ENCODE data around the gene RPP30.
A peak's percentile ranks its signal among the peaks of the same experiment; 100 is the strongest.

RPP30 gene

DNA sequence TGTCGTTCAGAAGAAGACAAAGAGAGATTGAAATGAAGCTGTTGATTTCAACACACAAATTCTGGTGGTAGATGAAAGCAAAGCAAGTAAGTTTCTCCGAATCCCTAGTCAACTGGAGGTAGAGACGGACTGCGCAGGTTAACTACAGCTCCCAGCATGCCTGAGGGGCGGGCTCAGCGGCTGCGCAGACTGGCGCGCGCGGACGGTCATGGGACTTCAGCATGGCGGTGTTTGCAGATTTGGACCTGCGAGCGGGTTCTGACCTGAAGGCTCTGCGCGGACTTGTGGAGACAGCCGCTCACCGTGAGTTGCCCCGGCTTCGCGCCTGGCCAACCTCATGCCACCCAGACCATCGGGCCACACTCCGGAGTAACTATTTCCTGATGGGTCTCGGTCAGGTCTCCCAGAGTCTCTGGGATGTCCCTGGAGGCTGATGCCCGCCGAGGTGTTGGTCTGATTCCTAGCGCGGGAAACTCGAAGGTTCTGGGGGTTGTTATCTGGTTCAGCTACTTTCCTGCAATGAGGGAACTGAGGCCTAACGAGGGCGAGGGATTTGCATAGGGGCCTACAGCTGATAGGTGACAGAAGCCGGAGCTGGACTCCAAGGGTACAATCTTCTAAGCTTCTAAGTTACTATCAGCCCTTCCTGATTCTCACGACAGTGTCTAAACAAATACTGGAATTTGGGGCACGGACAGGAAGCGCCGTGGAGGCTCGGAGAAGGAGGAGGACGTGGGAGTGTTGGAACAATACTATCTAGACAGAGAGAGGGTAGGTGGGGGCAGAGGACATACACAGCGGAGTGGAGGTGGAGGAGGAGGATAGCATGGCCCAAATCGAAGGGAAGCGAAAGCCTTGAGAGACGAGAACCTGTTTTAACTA is at the start of gene RPP30:
RPP30 (plus strand) TSS at position 209 of the 882 bp plus-strand sequence; CDS start at position 222, 13 bp downstream.
- peak; percentile 65 for DNase-seq (ENCODE audit: low read depth)

DNA sequence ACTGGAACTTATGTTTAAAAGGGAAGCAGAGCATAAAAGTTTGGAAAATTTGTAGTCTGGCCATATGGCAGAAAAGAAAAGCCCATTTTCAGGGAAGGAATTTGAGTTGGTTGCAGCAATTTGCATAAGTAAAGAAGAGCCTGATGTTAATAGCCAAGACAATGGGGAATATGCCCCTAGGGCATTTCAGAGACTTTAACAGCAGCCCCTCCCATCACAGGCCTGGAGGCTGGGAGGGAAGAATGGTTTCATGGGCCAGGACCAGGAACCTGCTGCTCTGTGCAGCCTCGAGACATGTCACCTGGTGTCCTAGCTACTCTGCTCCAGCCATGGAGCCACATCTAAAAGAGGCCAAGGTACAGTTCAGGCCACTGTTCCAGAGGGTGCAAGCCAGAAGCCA is 49.3 kb upstream of the RPP30 start:
- no peak for DNase-seq (ENCODE audit: low read depth)

- DNase-seq (ENCODE audit: low read depth), result no peak
These were observed 39.7 kb upstream of the RPP30 start for GRCh38 chr10:90832111-90832510.

- no peak for DNase-seq (ENCODE audit: low read depth)
These were observed 37.4 kb upstream of the RPP30 start for GRCh38 chr10:90834326-90834725.

DNA sequence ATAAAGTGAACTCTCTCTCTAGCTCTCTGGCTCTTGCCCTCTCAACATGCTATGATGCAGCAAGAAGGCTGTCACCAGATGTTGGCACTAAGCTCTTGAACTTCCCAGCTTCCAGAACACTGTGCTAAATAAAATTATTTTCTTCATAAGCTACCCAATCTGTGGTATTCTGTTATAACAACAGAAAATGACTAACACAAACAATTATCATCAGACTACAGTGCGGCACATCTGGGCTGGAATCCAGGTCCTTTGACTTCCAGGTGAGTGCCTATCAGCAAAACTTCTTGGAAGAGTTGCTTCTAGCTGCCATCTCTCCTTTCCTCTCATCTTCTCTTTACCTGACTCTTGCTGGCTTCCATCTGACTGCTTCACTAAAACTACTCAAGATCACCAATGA is 34.3 kb upstream of the RPP30 start:
- no peak for DNase-seq (ENCODE audit: low read depth)

DNA sequence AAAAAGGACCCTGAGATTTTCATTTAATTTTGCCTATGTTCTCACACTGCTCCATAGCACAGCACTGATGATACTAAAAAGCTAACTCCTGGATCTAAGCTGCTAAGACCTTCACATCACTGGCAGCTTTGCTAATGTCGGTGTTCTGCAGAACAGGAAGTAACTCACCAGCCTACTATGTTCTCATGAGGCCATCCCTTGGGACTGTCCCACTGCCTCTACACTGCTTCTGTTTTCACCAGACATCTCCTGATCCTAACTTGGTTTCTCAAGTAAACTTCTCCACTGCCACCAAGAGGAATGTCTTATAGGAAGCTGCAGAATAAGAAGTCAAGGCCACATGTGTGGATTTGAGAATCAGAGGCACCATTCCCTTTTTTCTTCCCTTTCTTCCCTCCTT is 29.0 kb upstream of the RPP30 start:
- no peak for DNase-seq (ENCODE audit: low read depth)

GRCh38 chr10:90845726-90846125 is 26.0 kb upstream of the RPP30 start:
- DNase-seq (ENCODE audit: low read depth), result no peak

DNA sequence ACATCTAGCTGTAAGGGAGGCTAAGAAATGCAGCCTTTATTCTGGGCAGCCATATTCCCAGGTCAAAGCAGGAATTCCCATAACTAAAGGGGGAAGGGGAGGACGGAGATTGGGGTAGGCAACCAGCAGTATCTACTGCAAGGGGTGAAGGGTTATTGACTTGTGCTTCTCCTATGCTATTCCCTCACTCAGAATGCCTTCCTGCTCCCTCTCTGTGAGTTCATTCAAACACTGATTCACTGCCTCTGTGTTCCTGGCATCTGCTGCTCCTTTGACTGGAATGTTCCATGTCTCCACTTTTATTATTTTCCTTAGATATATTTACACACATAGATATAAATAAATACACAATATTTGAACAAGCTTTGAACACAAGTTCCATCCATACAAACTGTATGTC is 25.0 kb upstream of the RPP30 start:
- DNase-seq (ENCODE audit: low read depth), result no peak

GRCh38 chr10:90847436-90847835 is 24.3 kb upstream of the RPP30 start:
- DNase-seq (ENCODE audit: low read depth), result no peak

GRCh38 chr10:90849956-90850749 is 21.6 kb upstream of the RPP30 start:
- no peak for DNase-seq (ENCODE audit: low read depth)

- no peak for DNase-seq (ENCODE audit: low read depth)
These were observed 16.6 kb upstream of the RPP30 start for GRCh38 chr10:90855126-90855525.

GRCh38 chr10:90856261-90856660 is 15.5 kb upstream of the RPP30 start:
- DNase-seq (ENCODE audit: low read depth), result no peak

DNA sequence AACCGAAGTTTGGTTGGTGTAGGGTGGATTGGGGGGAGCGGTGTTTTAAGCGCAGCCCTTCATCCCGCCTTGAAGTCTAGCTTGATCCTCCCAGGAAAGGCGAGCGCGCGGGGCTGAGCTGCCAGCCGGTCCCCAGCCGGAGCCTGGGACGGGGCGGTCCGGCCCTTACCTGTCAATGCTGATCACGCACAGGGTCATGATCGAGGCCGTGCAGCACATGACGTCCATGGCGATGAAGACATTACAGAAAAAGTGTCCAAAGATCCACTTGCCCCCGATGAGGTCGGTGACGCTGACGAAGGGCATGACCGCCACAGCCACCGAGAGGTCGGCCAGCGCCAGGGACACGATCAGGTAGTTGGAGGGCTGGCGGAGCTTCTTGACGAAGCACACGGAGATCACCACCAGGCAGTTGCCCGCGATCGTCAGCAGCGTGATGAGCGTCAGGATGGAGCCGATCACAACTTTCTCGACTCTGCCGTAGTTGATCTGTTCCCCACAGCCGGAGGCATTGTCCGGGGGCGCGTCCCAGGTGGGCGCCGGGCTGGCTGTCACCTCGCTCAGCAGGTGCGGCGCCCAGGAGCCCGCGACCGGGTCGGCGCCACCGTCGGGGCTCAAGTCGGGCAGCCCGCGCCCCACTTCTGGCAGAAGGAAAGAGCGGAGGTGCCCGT is 14.7 kb upstream of the RPP30 start:
- no peak for DNase-seq (ENCODE audit: low read depth)

- no peak for DNase-seq (ENCODE audit: low read depth)
These were observed 13.9 kb upstream of the RPP30 start, which contains the start of gene HTR7 for GRCh38 chr10:90857635-90858460. Gene HTR7, minus strand, starts transcription at chr10:90858039. Its CDS starts 368 bp downstream, at chr10:90857671.

DNA sequence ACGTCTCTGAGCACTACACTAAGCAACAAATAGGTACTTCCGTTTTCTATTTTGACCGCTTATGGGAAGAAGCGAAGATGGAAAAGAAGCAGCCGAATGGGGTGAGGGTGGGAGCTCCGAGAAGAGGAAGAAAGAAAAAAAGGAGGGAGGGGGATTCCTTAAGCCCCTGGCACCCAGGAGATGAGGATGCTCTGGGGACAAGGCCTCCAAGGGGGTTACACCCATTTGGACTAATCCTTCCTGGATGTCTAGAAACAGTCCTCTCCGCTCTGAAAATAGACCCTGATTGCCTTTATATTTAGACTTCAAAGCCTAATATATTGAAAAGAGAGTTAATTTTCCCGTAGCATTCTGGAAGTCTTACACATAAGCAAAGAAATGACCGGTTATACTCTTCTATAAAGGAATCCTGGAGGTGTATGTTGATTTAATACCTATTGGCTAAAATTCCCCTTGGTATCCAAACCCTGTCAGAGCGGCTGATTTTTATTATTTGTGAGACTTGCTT is 13.3 kb upstream of the RPP30 start:
- no peak for DNase-seq (ENCODE audit: low read depth)

DNA sequence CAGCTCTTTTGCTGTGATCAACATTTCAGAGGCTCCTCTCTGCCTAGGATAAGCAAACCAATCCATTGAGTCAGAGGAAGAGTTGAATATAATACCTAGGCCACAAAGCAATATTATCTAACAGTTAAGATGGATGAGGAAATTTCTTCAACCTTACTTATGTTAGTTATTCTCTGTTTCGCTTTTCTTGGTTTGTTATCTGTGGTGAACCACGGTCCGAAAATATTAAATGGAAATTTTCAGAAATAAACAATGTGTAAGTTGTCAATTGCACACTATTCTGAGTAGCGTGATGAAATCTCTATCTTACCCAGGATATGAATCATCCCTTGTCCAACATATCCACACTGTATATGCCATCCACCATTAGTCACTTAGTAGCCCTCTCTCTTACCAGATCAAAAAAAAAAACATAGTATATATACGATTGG is 12.4 kb upstream of the RPP30 start:
- DNase-seq (ENCODE audit: low read depth), result no peak

DNA sequence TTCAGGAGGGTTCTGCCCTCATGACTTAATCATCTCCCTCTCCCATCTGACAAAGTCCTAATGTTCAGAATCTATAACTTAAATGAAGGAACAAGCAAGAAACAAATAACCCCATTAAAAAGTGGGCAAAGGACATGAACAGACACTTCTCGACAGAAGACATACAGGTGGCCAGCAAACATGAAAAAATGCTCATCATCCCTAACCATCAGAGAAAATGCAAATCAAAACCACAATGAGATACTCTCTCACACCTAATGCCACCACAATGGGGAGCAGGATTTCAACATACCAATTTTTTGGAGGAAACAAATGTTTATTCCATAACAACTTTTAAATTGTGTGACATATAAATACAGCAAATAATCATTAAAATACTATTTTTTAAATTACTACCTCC is 11.0 kb upstream of the RPP30 start:
- DNase-seq (ENCODE audit: low read depth), result no peak

GRCh38 chr10:90862908-90863514 is 8.8 kb upstream of the RPP30 start:
- no peak for DNase-seq (ENCODE audit: low read depth)

GRCh38 chr10:90865401-90865800 is 6.4 kb upstream of the RPP30 start:
- no peak for DNase-seq (ENCODE audit: low read depth)

GRCh38 chr10:90866050-90866598 is 5.7 kb upstream of the RPP30 start:
- no peak for DNase-seq (ENCODE audit: low read depth)

Data from stimulated activated CD8-positive, alpha-beta memory T cell treated with anti-CD3 and anti-CD28 coated beads, Interleukin-15, amount 100 ng/mL, for 1 hour (primary cell).